Activated CD4-positive, alpha-beta T cell treated with anti-CD3 and anti-CD28 coated beads for 48 hours (primary cell): ENCODE data around the gene DHX35.
A peak's percentile ranks its signal among the peaks of the same experiment; 100 is the strongest.

ENCODE experiments used
- DNase-seq: peaks from one replicate; pipeline ENCODE4 v3.0.0-alpha.2; 2020

The DHX35 gene

GRCh38 chr20:39032997-39033396, 70.9 kb downstream of the DHX35 start:
- DNase-seq, result no peak

GRCh38 chr20:39036011-39036410, 73.9 kb downstream of the DHX35 start:
- DNase-seq, result no peak

GRCh38 chr20:39036851-39037250, 74.7 kb downstream of the DHX35 start:
- no peak for DNase-seq

- no peak for DNase-seq
Measured at GRCh38 chr20:39038047-39038446, 75.9 kb downstream of the DHX35 start.

GRCh38 chr20:39038495-39038894, 76.4 kb downstream of the DHX35 start:
- no peak for DNase-seq

- DNase-seq, result no peak
Measured at GRCh38 chr20:39039261-39039660, 77.1 kb downstream of the DHX35 start.

- DNase-seq, result no peak
Measured at GRCh38 chr20:39040116-39040515, 78.0 kb downstream of the DHX35 start.

- DNase-seq, result no peak
Measured at GRCh38 chr20:39041067-39041466, 78.9 kb downstream of the DHX35 start.

- DNase-seq, result no peak
Measured at GRCh38 chr20:39042279-39043150, 80.4 kb downstream of the DHX35 start.

GRCh38 chr20:39044501-39044900, 82.4 kb downstream of the DHX35 start:
- no peak for DNase-seq

- no peak for DNase-seq
Measured at GRCh38 chr20:39045676-39046075, 83.5 kb downstream of the DHX35 start.

- DNase-seq, result no peak
Measured at GRCh38 chr20:39047417-39047985, 85.4 kb downstream of the DHX35 start.

GRCh38 chr20:39048000-39048696, 86.0 kb downstream of the DHX35 start:
- peak; percentile 79 for DNase-seq

GRCh38 chr20:39049148-39049547, 87.0 kb downstream of the DHX35 start:
- DNase-seq, result no peak

- DNase-seq, result peak; percentile 83
Measured at GRCh38 chr20:39049684-39050554, 87.8 kb downstream of the DHX35 start.

- DNase-seq, result no peak
Measured at GRCh38 chr20:39050555-39050902, 88.4 kb downstream of the DHX35 start.

GRCh38 chr20:39052676-39053075, 90.5 kb downstream of the DHX35 start:
- no peak for DNase-seq

GRCh38 chr20:39057143-39057542, 95.0 kb downstream of the DHX35 start:
- DNase-seq, result no peak

GRCh38 chr20:39057911-39058310, 95.8 kb downstream of the DHX35 start:
- DNase-seq, result no peak

GRCh38 chr20:39059036-39059435, 96.9 kb downstream of the DHX35 start:
- no peak for DNase-seq

- DNase-seq, result no peak
Measured at GRCh38 chr20:39066471-39067242, 104.5 kb downstream of the DHX35 start.

GRCh38 chr20:39067526-39068216, 105.5 kb downstream of the DHX35 start:
- no peak for DNase-seq
